B cell (primary cell): ENCODE results near the gene HERC4. TPM values are rescaled to one million over a fixed set of nuclear protein-coding genes. Genes with fewer than 3 reads are reported as not detected.
A peak's percentile ranks its signal among the peaks of the same experiment; 100 is the strongest.

Experiments used
- ATAC-seq: fragments of 200-7000 bp; cut with Tn5 transposase; one replicate; pipeline ENCODE4 v1.10.0; 2021; ENCODE audit warnings: low read depth, mild to moderate bottlenecking, moderate number of reproducible peaks, moderate library complexity
- CTCF ChIA-PET: fragments of 350-600 bp; sonication (Branson Sonifier 250); formaldehyde crosslinking; loops from one replicate; lab custom pipeline; 2021; ENCODE audit warnings: antibody characterized with exemption, inconsistent platforms; lab: Charles Lee
- POLR2A ChIA-PET: fragments of 350-600 bp; sonication (Branson Sonifier 250); formaldehyde crosslinking; loops from one replicate; lab custom pipeline; 2021; ENCODE audit warnings: antibody characterized with exemption; lab: Charles Lee
- DNase-seq: peaks from one replicate; pipeline ENCODE4 v3.0.0; 2013
- H2AFZ ChIP-seq: 2 replicates; pipeline ENCODE4 v1.6.1; 2012; ENCODE audit warnings: mild to moderate bottlenecking, low read depth, low read length; ENCODE audit not compliant: insufficient read depth, poor library complexity, severe bottlenecking
- H3K27ac ChIP-seq, 2 donors: 1 replicate in 1 of 2; 2 replicates in 1 of 2; pipeline ENCODE4 v1.5.1; 2012 to 2013; ENCODE audit warnings: low read length in 2 of 2, mild to moderate bottlenecking in 2 of 2, moderate library complexity in 1 of 2
- H3K27me3 ChIP-seq, 4 experiments: fragments of 200-600 bp in 1 of 4; sonication (generic) in 1 of 4; replicated peaks in 1 of 4; 1 replicate in 2 of 4; 2 replicates in 2 of 4; pipeline versions ENCODE4 v1.6.1 to v1.7.0; 2013 to 2016; ENCODE audit warnings: low read length in 3 of 4, mild to moderate bottlenecking in 2 of 4, mixed read lengths in 1 of 4, moderate library complexity in 1 of 4; ENCODE audit not compliant: insufficient read depth in 4 of 4, control insufficient read depth in 3 of 4; ENCODE audit errors: control extremely low read depth in 1 of 4
- H3K36me3 ChIP-seq, 2 experiments: replicated peaks in 1 of 2; 1 replicate in 1 of 2; 2 replicates in 1 of 2; pipeline versions ENCODE4 v1.6.1 to v1.7.1; 2013; ENCODE audit warnings: low read length in 1 of 2; ENCODE audit not compliant: insufficient read depth in 2 of 2, control insufficient read depth in 1 of 2; ENCODE audit errors: control extremely low read depth in 1 of 2, extremely low read depth in 1 of 2
- H3K4me1 ChIP-seq, 2 donors: fragments of 200-600 bp in 1 of 2; sonication (generic) in 1 of 2; 1 replicate in 1 of 2; 2 replicates in 1 of 2; pipeline versions ENCODE4 v1.5.1 to v1.6.1; 2013 to 2017; ENCODE audit warnings: low read length in 2 of 2; ENCODE audit not compliant: control insufficient read depth in 2 of 2, insufficient read depth in 2 of 2
- H3K4me2 ChIP-seq: replicated peaks from 2 replicates; pipeline ENCODE3; 2012; ENCODE audit warnings: mild to moderate bottlenecking, low read depth, low read length; ENCODE audit not compliant: poor library complexity, severe bottlenecking
- H3K4me3 ChIP-seq, 5 experiments: fragments of 200-600 bp in 1 of 5; sonication (generic) in 1 of 5; 1 replicate in 3 of 5; 2 replicates in 2 of 5; pipeline versions ENCODE4 v1.5.1 to v1.7.0; 2011 to 2016; ENCODE audit warnings: low read length in 4 of 5, mild to moderate bottlenecking in 4 of 5, low read depth in 2 of 5, control low read depth in 1 of 5, moderate library complexity in 1 of 5; ENCODE audit not compliant: insufficient read depth in 1 of 5; ENCODE audit errors: control extremely low read depth in 1 of 5, extremely low read depth in 1 of 5
- H3K79me2 ChIP-seq: fragments of 200-600 bp; sonication (generic); one replicate; pipeline ENCODE4 v1.6.0; 2016; ENCODE audit warnings: low read length; ENCODE audit not compliant: control insufficient read depth, insufficient read depth
- H3K9ac ChIP-seq: fragments of 200-600 bp; sonication (generic); 2 replicates; pipeline ENCODE4 v1.6.1; 2017; ENCODE audit warnings: mild to moderate bottlenecking, low read length, moderate library complexity
- H3K9me3 ChIP-seq, 3 donors: one replicate each; pipeline versions ENCODE4 v1.6.1 to v1.7.1; 2013; ENCODE audit warnings: low read length in 2 of 3; ENCODE audit not compliant: control insufficient read depth in 2 of 3, insufficient read depth in 1 of 3; ENCODE audit errors: control extremely low read depth in 1 of 3
- H4K20me1 ChIP-seq: 2 replicates; pipeline ENCODE4 v1.6.0; 2012; ENCODE audit warnings: mild to moderate bottlenecking, low read length; ENCODE audit not compliant: insufficient read depth, control insufficient read depth, poor library complexity, severe bottlenecking
- H3K27ac Mint-ChIP-seq: one replicate; pipeline ENCODE4 v1.8.0; 2021; ENCODE audit warnings: mixed read lengths
- H3K27me3 Mint-ChIP-seq: one replicate; pipeline ENCODE4 v1.8.0; 2021; ENCODE audit warnings: mixed read lengths
- H3K4me1 Mint-ChIP-seq: one replicate; pipeline ENCODE4 v1.8.0; 2021; ENCODE audit warnings: mixed read lengths
- H3K4me3 Mint-ChIP-seq: one replicate; pipeline ENCODE4 v1.8.0; 2021; ENCODE audit warnings: mixed read lengths
- H3K9me3 Mint-ChIP-seq: one replicate; pipeline ENCODE4 v1.8.0; 2022; ENCODE audit warnings: mixed read lengths; ENCODE audit not compliant: insufficient read depth
- EZH2 ChIP-seq: IDR thresholded peaks from 2 replicates; pipeline ENCODE4 v1.6.1; 2012; ENCODE audit warnings: borderline replicate concordance, low read depth, mild to moderate bottlenecking, moderate library complexity, low read length; ENCODE audit not compliant: insufficient read depth, poor library complexity, severe bottlenecking
- WGBS: methylation state at CpG from one replicate; pipeline ENCODE4 v1.1.5; 2013; ENCODE audit warnings: missing lambda C conversion rate; ENCODE audit not compliant: insufficient coverage; 5-methylcytosine and 5-hydroxymethylcytosine counted together
- intact Hi-C: fragments of 100-400 bp; cut with micrococcal nuclease; formaldehyde crosslinking; loops from one replicate; pipeline ENCODE4 v1.10.0; 2022
- polyA plus RNA-seq: library from polyadenylated mRNA; depleted of rRNA; stranded (reverse); fragments of >200 nt; gene quantifications from 2 replicates; pipeline ENCODE4 v1.2.3, GENCODE V29; 2012
- total RNA-seq, 2 donors: library from RNA; stranded (reverse); fragments of 120-200 nt in 1 of 2; gene quantifications; 1 replicate in 1 of 2; 2 replicates in 1 of 2; pipeline versions ENCODE4 v1.2.3 to v1.2.4, GENCODE V29; 2013 to 2022
- TF ChIP-seq, protein P1 (sequence below): fragments of 200-600 bp; IDR thresholded peaks from one replicate; pipeline ENCODE4 v1.8.0; 2022; ENCODE audit warnings: antibody characterized with exemption, mild to moderate bottlenecking

The HERC4 gene
- total and polyA plus RNA-seq, 2 donors (not counting 1 experiment from before 2014, with no cell fraction given), result 18.2 to 118 TPM

DNA sequence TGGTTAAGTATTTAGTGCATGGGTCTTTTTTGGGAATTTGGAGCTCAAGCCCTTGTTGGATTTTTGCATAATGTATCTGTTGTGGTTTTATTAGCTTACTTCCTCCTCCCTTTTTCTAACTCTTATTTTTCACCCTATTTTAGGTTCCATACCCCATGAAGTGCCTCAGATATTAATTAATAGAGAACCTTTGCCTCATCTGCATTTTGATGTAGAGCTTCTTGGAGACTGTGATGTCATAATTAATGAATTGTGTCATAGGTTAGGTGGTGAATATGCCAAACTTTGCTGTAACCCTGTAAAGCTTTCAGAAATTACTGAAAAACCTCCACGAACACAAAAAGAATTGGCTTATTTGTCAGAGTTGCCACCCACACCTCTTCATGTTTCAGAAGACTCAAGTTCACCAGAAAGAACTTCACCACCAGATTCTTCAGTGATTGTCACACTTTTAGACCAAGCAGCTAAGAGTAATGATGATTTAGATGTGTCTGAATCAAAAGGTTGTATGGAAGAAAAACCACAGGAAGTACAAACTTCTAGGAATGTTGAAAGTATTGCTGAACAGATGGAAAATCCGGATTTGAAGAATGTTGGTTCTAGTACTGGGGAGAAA lies 162.6 kb downstream of the HERC4 start:
- CTCF ChIA-PET, result interaction anchor here (0.8 to 2.4 kb wide), 3 partner anchors 57 to 389 kb away, joined by 3 to 7 read pairs (median 4); no protein-coding TSS in a partner anchor

DNA sequence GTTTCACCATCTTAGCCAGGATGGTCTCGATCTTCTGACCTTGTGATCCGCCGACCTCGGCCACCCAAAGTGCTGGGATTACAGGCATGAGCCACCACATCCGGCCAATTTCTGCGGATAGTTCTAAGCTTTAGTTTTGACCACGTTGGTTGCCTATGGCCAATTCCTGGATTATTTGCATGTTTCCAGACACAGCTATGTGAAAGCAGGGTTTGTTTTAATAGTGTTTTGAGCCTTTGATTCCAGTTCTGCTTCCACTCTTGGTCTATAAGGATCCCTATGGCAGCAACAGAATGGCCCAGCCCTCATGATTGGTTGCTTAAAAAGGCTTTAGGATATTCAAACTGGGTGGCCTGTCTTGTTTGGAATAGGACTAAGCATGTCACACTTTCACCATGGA lies 171.5 kb downstream of the HERC4 start:
- Histone ChIP-seq H3K4me3 (no peak overlapping the region), H3K79me2 (peaks cover 74% of the 10 kb centered on the region)

More for the DNA sequence above, 162.6 kb downstream of the HERC4 start:
- 100% methylated on average over 1 of the region's 2 CpGs for WGBS
- H3K27me3 ChIP-seq, result no peaks in the 10 kb centered on the region
- TF ChIP-seq, protein P1, sequence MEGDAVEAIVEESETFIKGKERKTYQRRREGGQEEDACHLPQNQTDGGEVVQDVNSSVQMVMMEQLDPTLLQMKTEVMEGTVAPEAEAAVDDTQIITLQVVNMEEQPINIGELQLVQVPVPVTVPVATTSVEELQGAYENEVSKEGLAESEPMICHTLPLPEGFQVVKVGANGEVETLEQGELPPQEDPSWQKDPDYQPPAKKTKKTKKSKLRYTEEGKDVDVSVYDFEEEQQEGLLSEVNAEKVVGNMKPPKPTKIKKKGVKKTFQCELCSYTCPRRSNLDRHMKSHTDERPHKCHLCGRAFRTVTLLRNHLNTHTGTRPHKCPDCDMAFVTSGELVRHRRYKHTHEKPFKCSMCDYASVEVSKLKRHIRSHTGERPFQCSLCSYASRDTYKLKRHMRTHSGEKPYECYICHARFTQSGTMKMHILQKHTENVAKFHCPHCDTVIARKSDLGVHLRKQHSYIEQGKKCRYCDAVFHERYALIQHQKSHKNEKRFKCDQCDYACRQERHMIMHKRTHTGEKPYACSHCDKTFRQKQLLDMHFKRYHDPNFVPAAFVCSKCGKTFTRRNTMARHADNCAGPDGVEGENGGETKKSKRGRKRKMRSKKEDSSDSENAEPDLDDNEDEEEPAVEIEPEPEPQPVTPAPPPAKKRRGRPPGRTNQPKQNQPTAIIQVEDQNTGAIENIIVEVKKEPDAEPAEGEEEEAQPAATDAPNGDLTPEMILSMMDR, result no peak
- H2AFZ ChIP-seq, result no peak overlapping the region
- Mint-ChIP-seq H3K4me1 (peaks cover 2% of the 10 kb centered on the region), H3K4me3 (no peak overlapping the region), H3K9me3 (no peaks in the 10 kb centered on the region), H3K27me3 (no peaks in the 10 kb centered on the region), H3K27ac (peak overlapping the region; percentile 1)
- intact Hi-C loops, result no loop called here
- POLR2A ChIA-PET, result no interaction called here
- peaks cover 14% of the 10 kb centered on the region for H4K20me1 ChIP-seq
- H3K36me3 ChIP-seq, result peaks cover 17 to 79% of the 10 kb centered on the region in 2 experiments
- no peaks in the 10 kb centered on the region for H3K9me3 ChIP-seq
- DNase-seq (no peak), ATAC-seq (no peak)
- no peak overlapping the region for H3K4me2 ChIP-seq
- H3K27ac ChIP-seq, result no peak overlapping the region
- no peak overlapping the region for H3K4me3 ChIP-seq
- no peaks in the 10 kb centered on the region for H3K4me1 ChIP-seq
- H3K9ac ChIP-seq, result no peak overlapping the region
- H3K79me2 ChIP-seq, result no peaks in the 10 kb centered on the region

More for the DNA sequence above, 171.5 kb downstream of the HERC4 start:
- Histone ChIP-seq H2AFZ (no peak overlapping the region), H3K27me3 (no peaks in the 10 kb centered on the region), H3K27ac (no peak overlapping the region), H3K9ac (no peak overlapping the region), H4K20me1 (peaks cover 57% of the 10 kb centered on the region), H3K4me2 (no peak overlapping the region), H3K4me1 (no peaks in the 10 kb centered on the region), H3K9me3 (no peaks in the 10 kb centered on the region), H3K36me3 (peaks cover 10 to 87% of the 10 kb centered on the region in 2 experiments)
- Mint-ChIP-seq H3K27ac (no peak overlapping the region), H3K4me1 (peaks cover 1% of the 10 kb centered on the region), H3K4me3 (no peak overlapping the region), H3K9me3 (no peaks in the 10 kb centered on the region), H3K27me3 (no peaks in the 10 kb centered on the region)
- ATAC-seq, result no peak
- no peak for DNase-seq
- intact Hi-C loops, result no loop called here
- TF ChIP-seq, protein P1, result no peak
- TF ChIP-seq EZH2, result no peak
- WGBS, result 96% methylated on average over 7 of the region's 7 CpGs
- POLR2A ChIA-PET, result no interaction called here
- CTCF ChIA-PET, result no interaction called here
